UCSD-AML1 (cell line): Measurements from ENCODE around the gene GJE1.
"Not testable (repeated sequence)": the region's sequence is repeated elsewhere in the genome, so short reads cannot be mapped to it uniquely, and the experiment has no call there.

Experiments
- DNase-seq: peaks from one replicate; lab custom pipeline; 2025; ENCODE audit not compliant: unreplicated experiment; lab: John Stamatoyannopoulos, UW

GJE1 gene, protein sequence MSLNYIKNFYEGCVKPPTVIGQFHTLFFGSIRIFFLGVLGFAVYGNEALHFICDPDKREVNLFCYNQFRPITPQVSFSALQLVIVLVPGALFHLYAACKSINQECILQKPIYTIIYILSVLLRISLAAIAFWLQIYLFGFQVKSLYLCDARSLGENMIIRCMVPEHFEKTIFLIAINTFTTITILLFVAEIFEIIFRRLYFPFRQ

GRCh38 chr6:142132625-142133024 is at the start of gene GJE1:
Gene GJE1 (plus strand): TSS chr6:142132925. CDS start chr6:142133159, 234 bp downstream.
- DNase-seq = no peak

GRCh38 chr6:142087950-142088857 is 44.5 kb upstream of the GJE1 start:
- no peak for DNase-seq

DNA sequence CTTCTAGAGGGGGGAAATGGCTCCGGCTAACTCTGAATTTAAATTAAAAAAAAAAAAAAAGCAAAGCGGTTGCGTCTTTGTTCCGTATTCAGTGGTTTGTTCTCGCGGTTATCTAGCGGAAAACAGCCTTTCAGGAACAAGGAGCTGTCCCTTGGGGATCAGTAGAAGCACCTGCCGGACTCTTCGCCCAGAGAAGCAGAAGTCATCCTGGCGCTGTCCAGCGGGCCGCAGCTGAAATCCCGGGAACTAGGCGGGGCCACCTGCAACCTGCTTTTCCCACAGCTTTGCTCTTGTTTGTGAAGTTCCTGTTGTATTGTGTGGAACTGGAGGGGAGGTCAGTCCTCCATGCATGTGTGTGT is 43.9 kb upstream of the GJE1 start:
- no peak for DNase-seq

DNA sequence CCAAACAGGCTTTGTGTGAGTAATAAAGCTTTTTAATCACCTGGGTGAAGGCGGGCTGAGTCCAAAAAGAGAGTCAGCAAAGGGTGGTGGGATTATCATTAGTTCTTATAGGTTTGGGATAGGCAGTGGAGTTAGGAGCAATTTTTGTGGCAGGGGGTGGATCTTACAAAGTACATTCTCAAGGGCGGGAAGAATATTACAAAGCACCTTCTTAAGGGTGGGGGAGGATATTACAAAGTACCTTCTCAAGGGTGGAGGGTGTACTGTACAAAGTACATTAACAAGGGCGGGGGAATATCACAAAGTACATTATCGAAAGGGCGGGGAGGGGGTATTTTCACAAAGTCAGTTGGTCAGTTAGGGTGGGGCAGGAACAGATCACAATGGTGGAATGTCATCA is 27.9 kb upstream of the GJE1 start:
- not testable (repeated sequence) for DNase-seq

DNA sequence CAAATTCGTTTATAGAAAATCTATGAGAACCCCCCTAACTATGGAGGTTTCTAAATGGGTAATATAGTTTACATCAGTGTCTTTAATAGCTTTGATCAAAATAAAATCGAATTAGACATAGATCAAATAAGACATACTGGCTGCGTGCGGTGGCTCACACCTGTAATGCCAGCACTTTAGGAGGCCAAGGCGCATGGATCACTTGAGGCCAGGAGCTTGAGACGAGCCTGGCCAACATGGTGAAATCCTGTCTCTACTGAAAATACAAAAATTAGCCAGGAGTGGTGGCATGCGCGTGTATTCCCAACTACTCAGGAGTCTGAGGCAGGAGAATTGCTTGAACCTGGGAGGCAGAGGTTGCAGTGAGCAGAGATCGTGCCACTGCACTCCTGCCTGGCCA is 21.9 kb upstream of the GJE1 start:
- not testable (repeated sequence) for DNase-seq

DNA sequence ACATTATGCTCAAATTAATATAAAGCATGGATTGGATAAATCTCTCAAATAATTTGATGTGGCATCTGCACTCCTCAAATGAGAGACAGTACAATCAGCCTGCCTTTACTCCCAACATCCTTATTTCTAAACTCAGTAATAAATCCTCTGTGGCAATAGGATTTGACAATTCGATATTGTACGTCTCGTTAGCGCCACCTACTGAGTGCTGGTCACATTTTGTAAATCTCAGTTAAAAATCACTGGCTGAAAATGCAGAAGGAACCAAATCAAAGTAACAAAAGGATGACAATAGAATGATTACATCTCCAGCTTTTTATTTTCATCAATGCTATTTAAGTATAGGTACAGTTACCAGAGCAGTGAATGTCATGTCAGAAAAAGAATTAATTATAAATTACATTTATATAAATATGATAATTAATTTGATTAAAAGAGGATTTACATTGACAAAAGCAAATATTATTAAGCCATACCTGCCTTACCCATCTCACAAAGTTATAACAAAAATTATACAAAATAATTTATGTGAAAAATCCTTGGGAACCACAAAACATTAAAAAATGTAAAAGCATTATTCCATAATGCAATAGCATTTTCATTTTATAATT is 20.2 kb upstream of the GJE1 start:
- peak; percentile 19 for DNase-seq

DNA sequence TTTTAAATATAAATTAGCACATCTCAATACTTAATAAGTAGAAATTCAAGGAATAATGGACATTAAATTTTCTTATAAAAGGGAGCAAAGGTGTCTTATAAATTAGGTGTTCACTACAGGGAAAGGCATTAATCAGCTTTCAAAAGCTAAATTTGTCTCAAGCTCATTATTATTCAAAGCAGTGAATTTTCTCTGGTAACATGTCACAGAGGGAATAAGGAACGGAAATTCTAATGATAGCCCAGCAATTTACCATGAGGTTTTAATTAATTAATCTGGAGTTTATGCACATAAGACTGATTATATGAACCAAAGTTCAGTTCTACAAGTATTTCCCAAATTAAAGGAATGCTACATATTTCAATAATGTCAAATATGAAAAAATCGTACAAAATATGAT is 15.4 kb upstream of the GJE1 start:
- DNase-seq = no peak

- DNase-seq = no peak
These were observed 14.4 kb upstream of the GJE1 start for GRCh38 chr6:142118328-142118727.

- no peak for DNase-seq
These were observed 13.8 kb upstream of the GJE1 start for GRCh38 chr6:142118925-142119324.

DNA sequence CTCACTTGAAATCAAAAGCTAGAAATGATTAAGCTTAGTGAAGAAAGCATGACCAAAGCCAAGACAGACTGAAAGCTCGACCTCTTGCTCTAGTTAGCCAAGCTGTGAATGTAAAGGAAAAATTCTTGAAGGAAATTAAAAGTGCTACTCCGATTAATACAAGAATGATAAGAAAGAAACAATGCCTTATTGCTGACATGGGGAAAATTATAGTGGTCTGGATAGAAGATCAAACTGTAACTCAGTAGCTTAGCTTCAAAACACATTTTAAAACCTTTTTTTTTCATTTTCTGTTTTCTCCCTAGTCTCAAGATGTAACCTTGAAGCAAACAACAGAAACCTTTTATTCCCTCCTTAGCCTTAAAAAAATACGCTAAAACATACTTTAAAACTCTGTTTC is 11.4 kb upstream of the GJE1 start:
- DNase-seq = no peak

DNA sequence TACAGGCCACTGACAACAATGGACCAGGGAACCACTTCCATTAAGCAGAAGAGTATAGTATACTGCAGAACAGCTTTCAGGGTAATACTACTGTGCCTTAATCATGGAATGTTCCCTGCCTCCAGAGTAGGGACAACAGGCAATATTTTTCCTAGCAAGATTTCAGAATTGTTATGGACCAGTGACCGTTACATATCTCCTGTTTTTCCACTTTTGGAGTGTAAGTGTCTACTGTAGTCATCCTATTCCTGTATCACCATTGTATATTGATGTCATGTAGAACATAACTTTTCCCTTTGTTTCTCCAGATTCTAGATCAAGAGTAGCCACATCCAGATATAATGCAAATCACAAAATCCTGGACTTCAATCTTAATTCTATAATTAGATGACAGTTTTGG is 1.9 kb upstream of the GJE1 start:
- DNase-seq = no peak

DNA sequence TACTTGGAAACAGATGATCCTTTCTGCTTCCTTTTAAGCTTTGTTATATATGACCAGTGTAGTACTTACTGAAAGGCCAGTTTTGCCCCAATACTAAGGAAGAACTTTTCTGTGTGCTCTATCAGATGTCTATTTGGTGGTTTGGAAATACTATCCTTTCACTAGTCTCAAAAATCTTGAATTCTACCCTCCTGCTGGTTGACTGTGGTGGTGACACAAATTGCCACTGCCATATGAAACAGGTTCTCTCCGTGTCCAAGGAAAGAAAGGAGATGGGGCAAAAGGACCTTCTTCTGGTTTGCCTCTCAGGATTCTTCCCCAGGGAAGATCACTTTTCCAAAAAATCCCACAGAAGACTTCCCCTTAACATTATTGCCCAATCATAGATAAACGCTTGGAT is 6.2 kb downstream of the GJE1 start:
- no peak for DNase-seq

GRCh38 chr6:142141531-142141930 is 8.8 kb downstream of the GJE1 start:
- DNase-seq = not testable (repeated sequence)

DNA sequence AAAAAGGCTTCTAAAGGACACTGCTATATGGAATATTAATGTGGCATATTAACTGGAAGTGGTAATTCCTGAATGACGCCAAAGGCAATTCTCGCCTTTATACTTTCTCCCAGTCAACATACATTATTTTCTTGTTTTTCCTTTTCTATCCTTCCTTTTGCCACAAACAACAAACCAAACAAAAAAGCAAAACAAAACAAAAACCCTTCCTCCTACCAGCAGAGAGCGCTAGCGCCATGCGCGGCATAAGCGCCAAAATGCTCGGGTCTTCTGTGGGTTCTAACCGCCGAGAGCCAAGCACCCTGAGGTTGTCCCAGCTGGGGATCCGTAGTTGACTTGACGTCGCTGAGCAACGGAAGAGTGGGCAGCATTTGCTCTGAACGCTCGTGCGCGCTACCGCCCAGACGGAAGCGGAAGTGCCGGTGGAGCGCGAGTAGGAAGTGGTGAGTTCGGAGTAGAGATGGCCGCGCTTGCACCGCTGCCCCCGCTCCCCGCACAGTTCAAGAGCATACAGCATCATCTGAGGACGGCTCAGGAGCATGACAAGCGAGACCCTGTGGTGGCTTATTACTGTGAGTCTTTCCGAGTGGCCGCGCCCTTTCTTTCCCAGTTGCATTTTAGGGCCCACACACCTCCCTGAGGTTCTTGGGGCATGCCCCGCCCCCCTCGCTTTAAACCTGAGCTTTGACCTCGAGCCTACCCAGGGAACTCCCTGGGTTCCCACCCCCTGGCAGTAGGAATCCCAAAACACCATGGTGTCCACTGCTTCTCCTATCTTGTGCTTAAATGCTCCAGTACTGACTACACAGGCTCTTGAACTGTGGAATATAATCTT is 14.3 kb downstream of the GJE1 start, which contains the start of the genes NMBR and VTA1:
TSS of gene NMBR (minus strand) at position 295 of the 835 bp plus-strand sequence. CDS start 58,464 bp downstream, outside the sequence.
TSS of gene VTA1 (plus strand) at position 436 of the 835 bp plus-strand sequence. CDS start at position 461, 25 bp downstream.
- peak; percentile 96 for DNase-seq

- no peak for DNase-seq
These were observed 20.0 kb downstream of the GJE1 start for GRCh38 chr6:142152746-142153145.

DNA sequence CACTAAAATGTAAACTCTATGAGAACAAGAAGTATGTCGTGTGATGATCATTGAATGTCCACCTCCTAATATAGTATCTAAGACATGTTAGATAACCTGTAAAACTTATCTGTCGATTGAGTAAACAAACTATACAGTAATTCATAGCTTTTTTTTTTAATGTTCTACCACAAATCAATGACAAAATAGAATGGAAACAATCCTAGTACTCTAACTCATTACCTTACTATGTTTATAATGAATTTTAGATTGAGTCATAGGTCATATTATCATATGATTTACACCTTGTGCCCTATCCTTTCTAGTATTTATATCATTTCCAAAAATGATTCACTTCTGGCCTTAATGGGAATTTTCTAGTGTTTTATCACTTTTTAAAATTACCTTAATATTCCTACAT is 20.5 kb downstream of the GJE1 start:
- DNase-seq = no peak

DNA sequence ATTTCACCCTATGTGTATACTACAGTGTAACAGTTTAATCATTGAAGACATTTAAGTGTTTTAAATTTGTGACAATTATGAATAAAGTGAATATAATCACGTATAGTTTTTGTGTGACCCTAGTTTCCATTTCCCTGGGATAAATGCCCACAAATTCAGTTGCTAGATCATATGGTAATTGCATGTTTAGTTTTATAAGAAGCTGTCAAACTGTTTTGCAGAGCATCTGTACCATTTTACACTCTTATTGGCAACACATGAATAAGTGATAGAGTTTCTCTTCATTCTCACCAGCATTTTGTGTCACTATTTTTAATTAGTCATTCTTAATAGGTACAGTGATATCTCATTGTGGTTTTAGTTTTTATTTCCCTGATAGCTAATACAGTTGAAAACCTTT is 21.6 kb downstream of the GJE1 start:
- DNase-seq = no peak

- no peak for DNase-seq
These were observed 22.4 kb downstream of the GJE1 start for GRCh38 chr6:142155091-142155490.

DNA sequence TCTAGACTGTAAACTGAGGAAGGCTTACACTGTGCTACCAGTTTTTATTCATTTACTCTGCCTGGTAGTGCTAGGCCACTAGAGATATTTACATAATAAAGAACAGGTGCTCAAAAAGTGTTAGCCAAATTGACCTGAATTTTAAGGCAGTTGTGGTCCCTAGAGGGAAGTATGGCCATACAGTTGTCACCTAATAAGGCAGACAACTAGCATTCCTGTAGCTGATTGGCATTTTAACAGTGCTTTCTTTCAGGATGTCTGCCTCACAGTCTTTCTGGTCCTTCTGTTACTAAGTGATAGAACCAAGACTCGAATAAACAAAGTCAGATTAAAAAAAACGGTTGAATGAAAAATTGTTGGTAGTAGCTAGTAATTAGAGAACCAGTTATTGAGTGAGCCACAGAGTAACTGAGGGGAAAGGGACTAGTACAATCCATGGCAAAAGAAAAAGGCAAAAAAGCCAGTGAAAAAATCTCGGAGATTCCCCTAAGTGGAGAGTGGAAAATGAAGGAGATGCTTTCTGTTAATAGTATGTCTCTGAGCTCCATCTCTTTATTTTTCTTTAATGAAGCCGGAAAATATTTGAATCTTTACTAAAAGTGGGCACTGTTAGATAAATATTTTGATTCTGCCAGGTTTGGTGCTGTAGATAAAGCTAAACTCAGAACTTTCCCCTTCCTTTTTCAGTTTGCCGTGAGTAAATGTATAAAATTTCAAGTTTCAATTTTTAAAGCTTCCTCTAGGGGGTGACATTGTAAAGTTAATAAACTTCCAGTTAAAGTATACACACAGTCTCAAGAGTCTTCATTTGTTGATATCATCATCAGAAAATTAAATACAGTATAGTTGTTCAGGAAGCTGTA is 23.4 kb downstream of the GJE1 start:
- DNase-seq = no peak

- DNase-seq = not testable (repeated sequence)
These were observed 24.0 kb downstream of the GJE1 start for GRCh38 chr6:142156758-142157068.
